Suppressor macrophage treated with lipopolysaccharide for 4 hours (primary cell): ENCODE measurements around the gene IGF1.
"Not testable (repeated sequence)": the region's sequence is repeated elsewhere in the genome, so short reads cannot be mapped to it uniquely, and the experiment has no call there.

Experiments used
- DNase-seq: peaks from one replicate; pipeline ENCODE4 v3.0.0-alpha.2; 2020

IGF1 gene

GRCh38 chr12:102376181-102376747 lies 104.1 kb downstream of the IGF1 start:
- DNase-seq = no peak

DNA sequence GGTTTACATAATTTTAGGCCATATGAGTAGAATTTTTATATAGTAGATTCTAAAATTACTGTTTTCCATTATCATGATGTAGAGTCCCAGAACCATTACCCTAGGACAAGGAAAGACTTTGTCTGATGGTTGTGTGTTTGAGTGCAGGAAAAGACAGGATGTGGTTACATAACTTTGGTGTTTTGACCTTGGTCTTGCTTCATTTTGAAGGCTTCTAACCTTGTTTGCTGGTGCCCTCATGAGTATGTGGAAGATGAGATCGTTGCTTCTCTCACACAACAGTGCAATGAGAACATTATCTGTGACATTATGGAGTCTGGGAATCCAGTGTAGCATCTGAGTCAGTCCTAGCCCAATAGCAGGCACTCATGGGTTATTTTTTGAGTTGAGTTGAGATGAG lies 106.2 kb downstream of the IGF1 start:
- no peak for DNase-seq

DNA sequence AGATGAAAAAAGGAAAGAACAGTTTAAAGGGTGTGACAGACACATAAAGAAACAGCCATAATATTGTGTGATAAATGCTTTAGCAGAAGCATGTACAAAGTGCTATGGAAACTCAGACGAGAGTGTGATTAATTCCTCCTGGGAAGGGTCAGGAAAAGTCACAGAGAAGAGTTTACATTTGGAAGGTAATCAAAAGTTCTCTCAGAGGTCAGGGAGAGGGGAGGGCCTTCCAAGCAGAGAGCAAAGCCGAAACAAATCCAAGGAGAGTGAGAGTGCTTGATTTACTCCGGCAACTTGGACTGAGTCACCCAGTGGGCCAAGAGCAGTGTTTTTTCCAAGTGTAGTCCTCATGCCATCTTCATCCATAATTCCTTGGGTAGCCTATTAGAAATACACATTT lies 108.3 kb downstream of the IGF1 start:
- no peak for DNase-seq

- DNase-seq = peak; percentile 7
Observed at GRCh38 chr12:102371165-102371564, 109.2 kb downstream of the IGF1 start.

GRCh38 chr12:102369876-102370275 lies 110.5 kb downstream of the IGF1 start:
- no peak for DNase-seq

- DNase-seq = no peak
Observed at GRCh38 chr12:102365365-102365764, 115.0 kb downstream of the IGF1 start.

DNA sequence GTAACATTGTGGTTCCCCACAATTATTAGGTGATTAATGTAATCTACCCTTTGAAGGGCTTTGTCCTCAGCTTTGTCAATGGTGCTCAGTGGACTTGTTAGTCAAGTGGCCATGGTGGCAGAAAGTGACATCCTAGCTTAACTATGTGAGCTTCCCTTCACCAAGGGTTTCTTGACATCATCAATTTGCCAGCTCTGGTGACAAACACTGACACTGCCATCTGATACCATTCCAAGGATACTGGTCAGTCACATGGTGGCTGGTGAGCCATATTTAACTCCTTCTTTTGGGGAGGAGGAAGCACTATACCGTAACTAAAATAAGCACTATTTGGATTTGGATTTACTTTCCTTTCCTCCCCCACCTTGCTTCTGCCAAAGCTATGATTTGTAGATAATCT lies 115.7 kb downstream of the IGF1 start:
- DNase-seq = no peak

DNA sequence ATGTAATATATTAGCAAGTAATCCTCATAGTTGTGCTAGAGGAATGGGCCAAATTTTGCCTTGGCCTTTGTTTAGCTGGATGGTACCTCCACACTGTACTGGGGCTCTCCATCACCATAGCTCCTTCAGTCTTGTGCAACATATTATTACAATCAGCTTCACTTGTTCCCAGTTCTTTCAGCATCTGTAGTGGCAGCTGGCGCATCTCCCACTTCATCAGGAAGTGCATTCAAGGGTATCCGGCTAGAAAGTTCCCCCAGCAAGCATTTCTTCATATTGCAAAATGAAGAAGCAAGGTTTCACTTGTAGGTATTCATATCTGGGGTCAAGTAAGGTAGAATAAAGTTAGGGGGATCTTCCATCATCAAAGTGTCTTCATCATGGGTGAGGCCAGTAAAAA lies 123.7 kb downstream of the IGF1 start:
- no peak for DNase-seq

DNA sequence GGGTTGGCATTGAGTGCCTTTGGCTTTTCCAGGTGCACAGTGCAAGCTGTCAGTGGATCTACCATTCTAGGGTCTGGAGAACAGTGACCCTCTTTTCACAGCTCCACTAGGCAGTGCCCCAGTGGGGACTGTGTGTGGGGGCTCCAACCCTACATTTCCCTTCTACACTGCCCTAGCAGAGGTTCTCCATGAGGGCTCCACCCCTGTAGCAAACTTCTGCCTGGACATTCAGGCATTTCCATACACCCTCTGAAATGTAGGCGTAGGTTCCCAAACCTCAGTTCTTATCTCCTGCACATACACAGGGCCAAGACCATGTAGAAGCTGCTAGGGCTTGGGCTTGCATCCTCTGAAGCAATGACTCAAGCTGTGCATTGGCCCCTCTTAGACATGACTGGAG lies 126.1 kb downstream of the IGF1 start:
- not testable (repeated sequence) for DNase-seq

DNA sequence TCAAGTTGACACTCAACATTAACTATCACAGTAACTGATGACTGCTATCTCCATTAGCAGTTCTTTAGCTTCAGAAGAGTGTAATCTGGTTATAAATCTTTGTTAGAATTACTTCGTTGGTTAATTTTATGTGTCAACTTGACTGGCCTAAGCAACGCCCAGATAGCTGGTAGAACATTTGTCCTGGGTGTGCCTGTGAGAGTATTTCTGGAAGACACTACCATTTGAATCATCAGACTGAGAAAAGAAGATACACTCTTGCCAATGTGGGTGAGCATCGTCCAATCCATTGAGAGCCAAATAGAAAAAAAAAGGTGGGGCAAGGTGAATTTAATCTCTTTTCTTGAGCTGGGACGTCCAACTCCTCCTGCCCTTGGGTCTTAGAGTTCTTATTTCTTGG lies 129.0 kb downstream of the IGF1 start:
- no peak for DNase-seq

DNA sequence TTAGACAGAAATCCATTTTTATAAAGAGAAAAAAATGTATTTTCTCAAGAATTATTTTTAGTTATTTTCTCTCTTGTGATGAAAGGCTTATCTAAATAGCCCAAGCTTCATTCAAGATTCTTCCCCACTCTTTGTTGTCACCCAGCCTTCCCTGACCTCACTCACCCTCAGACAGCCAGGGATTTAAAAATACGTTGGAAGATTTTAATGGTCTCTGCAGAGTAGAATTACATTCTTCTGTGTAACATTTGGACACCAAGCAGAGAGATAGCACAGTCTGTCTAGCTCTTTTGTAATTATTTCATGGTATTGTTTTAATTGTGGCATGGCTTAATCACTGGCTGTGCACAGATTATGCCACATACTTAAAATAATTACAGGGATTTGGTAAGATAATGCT lies 130.3 kb downstream of the IGF1 start:
- DNase-seq = no peak

- DNase-seq = no peak
Observed at GRCh38 chr12:102349079-102349478, 131.3 kb downstream of the IGF1 start.

DNA sequence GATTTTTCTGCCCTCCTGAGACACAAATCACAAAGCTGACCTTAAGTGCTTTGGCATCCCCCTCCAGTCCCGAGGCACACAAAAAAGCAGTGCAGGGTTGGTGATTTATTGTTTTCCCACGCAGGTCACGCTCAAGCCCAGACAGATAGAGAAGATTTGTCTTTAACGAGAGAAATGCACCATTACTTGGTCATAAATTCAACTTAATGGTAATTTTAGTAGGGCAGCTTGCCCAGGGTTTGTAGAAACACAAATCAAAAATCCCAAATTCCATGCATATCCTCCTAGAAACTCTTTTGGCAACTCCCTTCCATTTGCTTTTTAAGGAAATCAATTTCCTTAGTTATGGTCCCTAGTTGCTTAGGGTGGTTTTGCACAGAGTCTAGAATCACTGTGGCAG lies 132.6 kb downstream of the IGF1 start:
- no peak for DNase-seq
